ENCODE measurements around the gene SIGLEC6.

DNA sequence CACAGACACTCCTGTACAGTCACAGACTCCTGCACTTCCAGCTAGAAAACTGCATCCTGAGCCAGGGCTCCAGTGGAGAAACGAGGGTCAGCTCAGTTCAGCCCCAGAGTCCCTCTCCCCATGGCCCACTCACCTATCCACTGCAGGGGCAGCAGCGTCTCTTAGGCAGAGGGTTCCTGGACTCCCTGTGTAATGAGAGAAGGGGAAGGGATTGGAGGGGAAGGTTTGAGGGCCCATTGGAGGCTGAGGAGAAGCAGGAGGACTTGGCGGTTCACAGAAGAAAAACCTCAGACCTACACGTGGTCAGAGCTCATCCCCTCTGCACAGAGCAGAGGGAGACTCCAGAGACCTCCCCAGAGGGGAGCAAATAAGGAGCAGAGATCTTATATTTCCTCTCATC lies 62.3 kb downstream of the SIGLEC6 start:
- TF ChIP-seq, protein P1, sequence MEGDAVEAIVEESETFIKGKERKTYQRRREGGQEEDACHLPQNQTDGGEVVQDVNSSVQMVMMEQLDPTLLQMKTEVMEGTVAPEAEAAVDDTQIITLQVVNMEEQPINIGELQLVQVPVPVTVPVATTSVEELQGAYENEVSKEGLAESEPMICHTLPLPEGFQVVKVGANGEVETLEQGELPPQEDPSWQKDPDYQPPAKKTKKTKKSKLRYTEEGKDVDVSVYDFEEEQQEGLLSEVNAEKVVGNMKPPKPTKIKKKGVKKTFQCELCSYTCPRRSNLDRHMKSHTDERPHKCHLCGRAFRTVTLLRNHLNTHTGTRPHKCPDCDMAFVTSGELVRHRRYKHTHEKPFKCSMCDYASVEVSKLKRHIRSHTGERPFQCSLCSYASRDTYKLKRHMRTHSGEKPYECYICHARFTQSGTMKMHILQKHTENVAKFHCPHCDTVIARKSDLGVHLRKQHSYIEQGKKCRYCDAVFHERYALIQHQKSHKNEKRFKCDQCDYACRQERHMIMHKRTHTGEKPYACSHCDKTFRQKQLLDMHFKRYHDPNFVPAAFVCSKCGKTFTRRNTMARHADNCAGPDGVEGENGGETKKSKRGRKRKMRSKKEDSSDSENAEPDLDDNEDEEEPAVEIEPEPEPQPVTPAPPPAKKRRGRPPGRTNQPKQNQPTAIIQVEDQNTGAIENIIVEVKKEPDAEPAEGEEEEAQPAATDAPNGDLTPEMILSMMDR (IDR thresholded peaks at IDR 0.05 in 8 of 11, conservative IDR thresholded peaks at IDR 0.05 in 3 of 11) = no peak
- TF ChIP-seq POLR2AphosphoS5 (IDR thresholded peaks at IDR 0.05) = no peak
- no peak for TF ChIP-seq POLR2A (IDR thresholded peaks at IDR 0.05)
